Measurements from ENCODE around the gene SLC25A42.
A peak's percentile ranks its signal among the peaks of the same experiment; 100 is the strongest.
"Not testable (repeated sequence)": the region's sequence is repeated elsewhere in the genome, so short reads cannot be mapped to it uniquely, and the experiment has no call there.

The SLC25A42 gene

GRCh38 chr19:19106938-19107337 lies 43.1 kb downstream of the SLC25A42 start:
- DNase-seq: not testable (repeated sequence)

GRCh38 chr19:19107654-19108053 lies 43.9 kb downstream of the SLC25A42 start:
- DNase-seq: no peak

- no peak for DNase-seq
These were observed 45.8 kb downstream of the SLC25A42 start for GRCh38 chr19:19109601-19110000.

- DNase-seq: peak; percentile 35
These were observed 46.8 kb downstream of the SLC25A42 start for GRCh38 chr19:19110410-19111135.

GRCh38 chr19:19111136-19111835 lies 47.5 kb downstream of the SLC25A42 start:
- no peak for DNase-seq

GRCh38 chr19:19111967-19112580 lies 48.3 kb downstream of the SLC25A42 start:
- no peak for DNase-seq

- peak; percentile 44 for DNase-seq
These were observed 49.3 kb downstream of the SLC25A42 start for GRCh38 chr19:19113040-19113626.

GRCh38 chr19:19115954-19116353 lies 52.2 kb downstream of the SLC25A42 start:
- peak; percentile 62 for DNase-seq

GRCh38 chr19:19119325-19120237 lies 55.8 kb downstream of the SLC25A42 start:
- DNase-seq: no peak

GRCh38 chr19:19120308-19121231 lies 56.8 kb downstream of the SLC25A42 start:
- DNase-seq: peak; percentile 50

- DNase-seq: no peak
These were observed 57.6 kb downstream of the SLC25A42 start for GRCh38 chr19:19121371-19121770.

GRCh38 chr19:19122902-19123301 lies 59.1 kb downstream of the SLC25A42 start:
- DNase-seq: no peak

- DNase-seq: no peak
These were observed 59.6 kb downstream of the SLC25A42 start for GRCh38 chr19:19123386-19123785.

GRCh38 chr19:19126102-19126501 lies 62.3 kb downstream of the SLC25A42 start:
- DNase-seq: no peak

GRCh38 chr19:19131989-19132388 lies 68.2 kb downstream of the SLC25A42 start:
- no peak for DNase-seq

GRCh38 chr19:19132912-19133311 lies 69.1 kb downstream of the SLC25A42 start:
- DNase-seq: no peak

- DNase-seq: no peak
These were observed 70.2 kb downstream of the SLC25A42 start for GRCh38 chr19:19133985-19134384.

- DNase-seq: peak; percentile 45
These were observed 70.9 kb downstream of the SLC25A42 start for GRCh38 chr19:19134687-19135158.

- DNase-seq: not testable (repeated sequence)
These were observed 71.9 kb downstream of the SLC25A42 start for GRCh38 chr19:19135713-19136112.

- DNase-seq: no peak
These were observed 73.8 kb downstream of the SLC25A42 start for GRCh38 chr19:19137556-19138108.

Data from hematopoietic multipotent progenitor cell treated with erythropoietin and hydrocortisone succinate and interleukin-3 and kit ligand, for 8 days (in vitro differentiated cells).